CD4-positive, alpha-beta T cell treated with Interferon gamma for 1 hour (primary cell): ENCODE measurements around the gene TMEM106C.

Experiments used
- DNase-seq: peaks from one replicate; pipeline ENCODE4 v3.0.0-alpha.2; 2020

The TMEM106C gene

DNA sequence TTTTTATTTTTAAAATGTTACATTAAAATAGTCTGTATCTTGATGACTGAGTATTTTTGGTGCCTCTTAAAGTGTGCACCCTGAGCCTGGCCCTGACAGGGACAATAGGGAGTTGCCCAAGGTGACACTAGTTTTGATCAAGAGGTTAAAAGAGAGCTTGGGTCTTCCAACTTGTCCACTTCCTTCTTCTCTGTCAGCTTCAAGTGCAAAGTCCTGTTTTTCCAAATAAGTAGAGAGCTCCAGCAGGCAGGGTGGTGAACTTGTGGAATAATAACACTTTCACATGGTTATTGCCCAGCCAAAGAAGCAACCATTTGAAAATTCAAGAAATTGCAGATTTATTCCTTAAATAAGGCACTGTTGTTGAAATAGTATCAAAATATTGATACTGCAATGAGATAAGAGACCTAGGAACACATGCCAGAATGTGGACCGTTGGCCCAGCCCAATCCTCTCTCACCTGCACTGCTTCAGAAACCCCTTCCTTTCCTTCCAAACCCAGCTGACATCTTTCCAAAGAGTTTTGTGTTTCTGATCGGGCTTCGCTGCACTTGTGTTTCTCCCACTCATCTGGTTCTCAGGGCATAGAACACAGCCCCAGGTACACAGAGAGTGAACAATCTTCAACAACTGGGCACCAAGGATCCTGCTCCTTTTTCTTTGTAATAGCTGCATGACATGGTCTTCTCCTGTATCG is 54.7 kb downstream of the TMEM106C start:
- DNase-seq = no peak
